Measurements from ENCODE around the gene DSCAM.

DSCAM gene

DNA sequence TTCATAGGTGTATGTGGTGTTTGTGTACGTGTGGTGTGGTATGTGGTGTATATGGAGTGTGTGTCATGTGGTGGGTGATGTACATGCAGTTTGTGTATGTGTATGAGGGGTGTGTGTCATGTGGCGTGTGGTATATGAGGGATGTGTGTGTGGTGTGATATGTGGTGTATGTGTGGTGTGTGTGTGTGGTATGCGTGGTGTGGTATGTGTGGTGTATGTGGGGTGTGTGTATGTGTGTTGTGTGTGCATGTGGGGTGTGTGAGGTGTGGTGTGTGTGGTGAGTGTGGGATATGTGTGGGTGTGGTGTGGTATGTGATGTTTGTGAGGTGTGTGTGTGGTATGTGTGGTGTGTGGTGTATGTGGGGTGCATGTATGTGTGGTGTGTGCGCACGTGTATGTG lies 707.3 kb downstream of the DSCAM start:
- DNase-seq (ENCODE audit: low read depth in 3 of 3), result no peak

- DNase-seq (ENCODE audit: low read depth in 3 of 3), result no peak
Observed at GRCh38 chr21:40136571-40136970, 710.4 kb downstream of the DSCAM start.

DNA sequence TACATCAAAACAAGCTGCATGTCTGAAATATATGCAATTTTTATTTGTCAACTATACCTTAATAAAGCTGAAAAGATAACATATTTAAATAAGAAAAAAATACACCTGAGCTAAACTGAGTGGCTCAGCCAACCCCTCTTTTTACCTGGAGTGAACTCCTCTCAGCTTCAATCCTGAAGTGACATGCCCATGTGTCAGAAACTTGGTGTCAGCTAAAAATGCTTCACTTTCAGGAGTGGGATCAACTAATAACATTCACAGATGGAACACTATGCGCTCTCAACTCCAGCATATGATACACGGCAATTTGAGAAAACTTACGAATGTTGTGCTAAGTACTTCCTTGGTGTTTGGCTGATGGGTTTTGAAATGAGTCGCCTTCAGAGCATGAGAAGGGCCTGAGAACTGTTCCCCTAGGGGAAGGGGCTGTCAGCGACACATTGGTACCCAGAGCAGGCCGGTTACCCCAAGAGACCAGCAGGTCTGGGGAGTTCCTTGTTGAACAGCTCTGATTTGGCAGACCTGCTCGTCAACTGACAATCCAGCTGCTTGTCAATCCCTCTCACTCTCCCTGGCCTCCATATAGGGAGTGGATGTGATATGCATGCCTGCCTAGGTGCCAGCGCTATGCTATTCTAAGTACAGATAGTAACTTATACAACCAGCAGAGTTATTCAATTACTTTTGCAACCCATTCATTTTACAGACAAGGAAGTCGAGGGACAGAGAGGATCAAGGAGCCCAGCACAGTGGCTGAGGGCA lies 712.0 kb downstream of the DSCAM start:
- no peak for DNase-seq (ENCODE audit: low read depth in 3 of 3)

DNA sequence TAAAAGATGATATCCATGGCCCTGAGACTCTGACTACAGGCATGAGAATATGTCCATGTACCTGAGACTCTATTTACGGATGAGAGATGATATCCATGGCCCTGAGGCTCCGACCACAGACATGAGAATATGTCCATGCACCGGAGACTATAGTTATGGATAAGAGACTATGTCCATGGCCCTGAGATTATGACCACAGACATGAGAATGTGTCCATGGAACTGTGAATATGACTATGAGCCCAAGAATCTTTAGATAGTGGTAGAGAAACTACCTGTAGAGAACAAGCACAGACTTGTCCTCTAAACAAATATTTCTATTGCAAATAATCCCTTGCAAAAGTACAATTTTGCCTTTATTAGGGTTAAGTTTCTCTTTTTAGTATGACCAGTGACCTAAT lies 716.5 kb downstream of the DSCAM start:
- DNase-seq (ENCODE audit: low read depth in 3 of 3), result no peak

DNA sequence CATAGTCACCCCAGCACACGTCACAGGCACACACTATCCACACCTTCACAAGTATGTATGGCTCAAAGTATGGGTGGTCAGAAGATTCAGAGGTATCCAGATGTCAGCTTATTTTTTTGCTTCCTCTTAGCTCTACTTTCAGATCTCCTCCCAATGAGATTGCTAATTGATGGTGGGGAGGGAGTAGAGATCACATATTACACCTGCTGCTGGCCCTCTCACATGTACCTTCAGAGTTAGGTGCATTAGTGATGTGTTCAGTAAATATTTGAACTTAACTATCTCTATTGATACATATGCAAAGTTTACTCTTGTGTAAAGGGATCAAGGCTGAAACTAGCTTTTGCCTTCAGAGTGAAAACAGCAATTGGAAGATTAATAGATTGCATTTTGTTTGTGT lies 717.1 kb downstream of the DSCAM start:
- DNase-seq (ENCODE audit: low read depth in 3 of 3), result no peak

GRCh38 chr21:40128891-40129290 lies 718.1 kb downstream of the DSCAM start:
- no peak for DNase-seq (ENCODE audit: low read depth in 3 of 3)

DNA sequence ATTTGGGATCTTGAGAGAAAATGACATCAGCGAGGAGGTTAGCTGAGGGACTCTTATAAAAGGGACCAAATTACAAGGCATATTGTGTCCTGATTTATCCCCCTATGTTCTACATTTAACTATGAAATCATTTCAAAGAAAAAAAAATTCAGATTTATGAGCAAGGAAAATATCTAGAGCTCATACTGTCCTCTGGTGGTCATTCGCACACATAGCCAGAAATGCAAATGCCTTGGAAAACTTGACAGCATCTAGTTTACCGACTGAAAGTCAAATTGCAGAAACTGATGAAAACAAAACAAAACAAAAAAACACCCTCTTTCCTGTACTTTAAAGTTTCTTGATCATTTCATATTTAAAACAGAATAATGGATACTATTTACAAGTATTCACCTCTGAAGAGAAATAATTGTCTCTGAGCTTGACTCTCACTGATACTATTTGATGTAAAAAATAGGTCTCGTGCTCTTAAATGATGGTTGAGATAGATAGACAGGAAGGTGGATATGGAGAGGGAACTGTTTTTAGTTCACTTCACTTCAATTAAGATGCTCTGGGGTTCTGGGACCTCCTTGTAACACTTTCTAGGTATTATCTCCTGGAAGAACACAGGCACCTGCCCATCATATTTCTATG lies 725.9 kb downstream of the DSCAM start:
- no peak for DNase-seq (ENCODE audit: low read depth in 3 of 3)

DNA sequence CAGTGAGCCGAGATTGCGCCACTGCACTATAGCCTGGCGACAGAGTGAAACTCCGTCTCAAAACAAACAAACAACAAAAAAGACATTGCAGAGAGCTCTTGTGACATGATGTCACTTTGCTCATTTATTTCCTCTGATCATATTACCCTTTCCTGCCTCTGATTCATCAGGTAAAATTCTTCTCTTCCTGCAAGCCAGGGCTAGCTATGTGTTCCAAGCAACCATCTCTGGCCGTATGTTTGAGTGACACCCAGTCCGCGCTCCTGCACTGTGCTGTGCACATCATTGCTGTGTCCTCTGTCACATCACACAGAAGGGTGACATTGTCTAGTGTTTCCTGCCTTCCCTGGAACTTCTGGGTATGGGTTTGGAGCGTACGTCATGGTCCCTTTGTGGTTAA lies 728.4 kb downstream of the DSCAM start:
- no peak for DNase-seq (ENCODE audit: low read depth in 3 of 3)

DNA sequence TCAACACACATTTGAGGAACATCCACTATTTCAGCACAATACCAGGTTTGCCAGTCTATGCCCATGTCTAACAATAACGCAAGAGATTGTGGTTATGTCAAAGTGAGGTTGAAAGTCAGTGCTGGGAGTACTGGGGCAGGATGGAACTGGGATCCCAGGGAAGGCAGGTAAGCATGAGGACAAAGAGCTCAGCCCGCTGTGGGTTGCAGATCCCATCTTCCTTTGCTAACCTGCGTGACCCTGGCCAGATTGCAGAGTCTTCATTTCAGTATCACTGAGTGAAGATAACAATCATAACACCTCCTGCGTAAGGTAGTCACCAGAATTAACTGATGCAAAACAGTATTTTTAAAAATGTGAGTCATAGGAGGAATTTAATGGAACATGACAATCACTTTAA lies 729.7 kb downstream of the DSCAM start:
- no peak for DNase-seq (ENCODE audit: low read depth in 3 of 3)

GRCh38 chr21:40115775-40116174 lies 731.2 kb downstream of the DSCAM start:
- no peak for DNase-seq (ENCODE audit: low read depth in 3 of 3)

DNA sequence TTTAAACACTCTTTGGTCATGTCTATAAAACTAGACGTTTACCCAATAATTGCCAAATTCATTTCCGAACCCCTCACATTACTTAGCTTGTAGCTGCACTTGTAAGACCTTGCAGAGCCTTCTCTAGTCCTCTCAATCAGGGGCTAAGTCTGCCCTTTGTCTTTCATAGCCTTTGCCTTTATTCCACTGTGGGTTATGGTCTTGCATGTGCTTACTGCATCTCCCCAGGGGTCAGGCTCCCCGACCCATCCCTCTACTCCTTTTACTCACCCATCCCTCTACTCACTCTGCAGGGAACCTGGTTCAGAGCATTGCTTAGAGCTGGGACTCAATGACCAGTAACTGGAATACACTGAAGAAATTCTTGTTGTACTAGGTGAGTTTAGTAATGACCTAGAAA lies 744.3 kb downstream of the DSCAM start:
- no peak for DNase-seq (ENCODE audit: low read depth in 3 of 3)

DNA sequence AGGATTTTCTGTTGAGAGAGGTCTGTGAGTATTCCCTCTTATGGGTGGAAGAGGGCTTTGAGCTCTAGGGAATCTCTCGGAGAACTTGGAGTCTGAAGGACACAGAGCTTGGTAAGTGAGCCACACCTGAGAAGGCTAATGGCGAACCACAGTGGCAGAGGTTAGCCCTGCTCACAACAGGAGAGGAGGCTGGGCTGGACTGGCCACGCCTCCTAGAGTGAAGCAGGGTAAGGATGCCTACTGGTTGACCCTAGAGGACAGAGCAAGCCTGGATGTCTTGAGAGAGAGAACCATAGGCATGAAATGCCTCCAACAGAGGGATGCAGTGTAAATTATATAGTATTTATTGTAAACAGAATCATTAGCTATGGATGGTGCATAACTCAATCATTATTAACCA lies 747.1 kb downstream of the DSCAM start:
- no peak for DNase-seq (ENCODE audit: low read depth in 3 of 3)

DNA sequence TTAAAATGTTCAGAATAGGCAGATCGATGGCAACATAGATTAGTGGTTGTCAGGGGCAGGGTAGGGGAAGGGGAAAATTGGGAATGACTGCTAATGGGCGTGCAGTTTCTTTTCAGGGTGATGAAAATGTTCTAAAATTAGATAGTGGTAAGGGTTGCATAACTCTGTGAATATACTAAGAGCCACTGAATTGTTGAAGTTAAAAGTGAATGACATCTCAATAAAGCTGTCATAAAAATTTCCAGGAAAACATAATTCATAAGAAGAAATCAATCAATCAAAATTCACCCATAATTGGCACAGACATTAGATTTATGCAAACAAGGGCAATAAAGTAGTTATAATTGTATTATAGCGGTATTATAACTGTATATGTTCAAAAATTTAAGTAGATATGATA lies 751.5 kb downstream of the DSCAM start:
- no peak for DNase-seq (ENCODE audit: low read depth in 3 of 3)

DNA sequence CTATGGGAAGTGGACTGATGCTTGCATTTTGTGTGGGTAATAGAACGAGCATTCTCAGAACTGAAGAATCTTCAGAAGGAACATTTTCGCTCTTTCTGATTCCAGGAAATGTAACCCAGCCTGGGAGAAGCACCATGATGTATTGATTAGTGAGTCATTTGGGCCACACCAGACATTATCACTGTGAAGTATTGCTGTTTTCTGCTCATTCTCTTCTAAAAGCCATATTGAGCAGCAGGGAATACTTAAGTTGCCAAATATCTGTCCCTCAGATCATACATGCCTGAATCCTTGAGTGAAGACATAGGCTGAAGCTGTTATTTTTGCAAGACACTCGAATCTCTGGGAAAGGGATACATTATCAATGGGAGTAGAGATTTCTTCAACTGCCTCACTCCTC lies 766.6 kb downstream of the DSCAM start:
- no peak for DNase-seq (ENCODE audit: low read depth in 3 of 3)

DNA sequence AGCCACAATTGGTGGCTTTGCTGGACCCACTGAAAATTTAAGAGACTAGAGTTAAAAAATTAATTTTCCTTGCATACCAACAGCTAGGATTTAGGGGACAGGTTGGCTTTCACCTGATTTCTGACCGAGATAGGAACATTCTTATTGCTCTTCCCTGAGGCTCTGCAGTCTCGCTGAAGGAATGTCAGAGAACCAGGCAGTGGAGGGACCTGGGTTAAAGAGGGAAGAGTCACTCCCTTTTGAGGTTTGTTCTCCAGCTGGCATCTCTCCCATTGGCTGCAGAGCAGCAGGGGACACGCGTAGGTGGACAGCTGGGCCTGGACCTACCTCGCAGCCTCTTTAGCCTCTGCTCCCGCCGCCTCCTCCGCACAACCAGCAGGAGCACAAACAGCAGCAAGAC lies 772.2 kb downstream of the DSCAM start:
- no peak for DNase-seq (ENCODE audit: low read depth in 3 of 3)

GRCh38 chr21:40074198-40074597 lies 772.8 kb downstream of the DSCAM start:
- no peak for DNase-seq (ENCODE audit: low read depth in 3 of 3)

GRCh38 chr21:40073642-40074041 lies 773.3 kb downstream of the DSCAM start:
- DNase-seq (ENCODE audit: low read depth in 3 of 3), result no peak

DNA sequence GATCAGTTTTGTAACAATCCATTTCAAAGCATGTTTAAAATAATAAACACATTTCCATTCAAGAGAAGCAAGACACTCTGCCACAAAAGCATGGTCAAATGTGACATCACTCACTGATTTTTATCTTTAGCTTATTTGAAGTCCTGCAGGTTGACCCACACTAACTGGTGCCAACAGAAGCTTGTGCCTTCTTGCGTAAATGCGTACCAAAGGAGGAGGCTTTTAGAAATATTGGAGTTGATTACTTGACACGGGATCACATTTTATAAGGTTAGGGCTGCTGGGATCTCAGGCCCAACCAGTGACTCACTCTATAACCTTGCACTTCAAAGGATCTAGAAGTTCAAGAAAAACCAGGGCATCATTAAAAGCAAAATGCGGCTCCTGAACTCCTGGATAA lies 776.1 kb downstream of the DSCAM start:
- DNase-seq (ENCODE audit: low read depth in 3 of 3), result no peak

- no peak for DNase-seq (ENCODE audit: low read depth in 3 of 3)
Observed at GRCh38 chr21:40067751-40068150, 779.2 kb downstream of the DSCAM start.

DNA sequence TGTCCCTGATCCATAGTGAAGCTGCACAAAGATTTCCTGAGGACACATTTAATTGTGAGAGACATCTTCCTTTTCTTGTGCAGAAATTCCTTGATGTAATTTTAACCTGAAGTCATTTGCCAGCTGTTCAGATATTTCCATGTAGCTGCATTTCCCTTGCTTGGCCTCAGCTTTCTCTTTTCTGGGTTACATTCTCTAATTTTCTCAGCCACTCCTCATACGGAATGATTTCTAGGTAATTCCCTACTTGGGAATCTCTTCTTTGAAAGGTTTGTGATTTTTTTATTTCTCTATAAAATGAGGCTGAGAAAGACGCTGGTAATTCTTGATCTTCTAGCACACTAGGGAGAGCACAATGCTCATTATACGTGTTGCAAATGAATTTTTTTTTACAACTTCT lies 780.7 kb downstream of the DSCAM start:
- no peak for DNase-seq (ENCODE audit: low read depth in 3 of 3)

DNA sequence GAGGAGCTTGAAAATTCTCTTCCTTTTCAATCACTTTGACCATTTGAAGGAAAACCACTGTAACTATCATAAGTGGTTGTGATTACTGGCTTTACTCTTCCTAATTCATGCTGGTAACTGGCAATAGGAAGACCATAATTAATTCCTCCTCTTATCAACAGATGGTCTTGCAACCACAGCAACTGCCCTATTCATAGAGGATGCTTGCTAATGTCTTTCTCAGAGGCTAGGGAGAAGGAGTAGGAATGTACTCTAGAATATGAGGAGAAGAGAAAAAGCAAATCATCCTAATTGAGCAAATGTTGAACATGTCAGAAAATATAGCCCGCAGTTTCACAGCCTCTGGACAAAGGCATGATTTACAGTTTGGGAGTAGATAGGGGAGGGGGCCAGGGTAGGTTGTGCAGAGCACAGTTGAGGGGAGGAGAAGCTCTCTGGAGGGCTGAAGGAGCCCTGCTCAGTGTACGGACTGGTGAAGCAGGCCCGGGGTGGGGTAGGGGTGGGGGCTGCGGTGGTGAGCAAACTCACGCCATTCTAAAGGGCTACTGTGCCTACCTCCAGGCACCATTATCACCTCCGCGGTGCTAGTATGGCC lies 786.8 kb downstream of the DSCAM start:
- no peak for DNase-seq (ENCODE audit: low read depth in 3 of 3)

GRCh38 chr21:40057331-40057730 lies 789.6 kb downstream of the DSCAM start:
- DNase-seq (ENCODE audit: low read depth in 3 of 3), result no peak

DNA sequence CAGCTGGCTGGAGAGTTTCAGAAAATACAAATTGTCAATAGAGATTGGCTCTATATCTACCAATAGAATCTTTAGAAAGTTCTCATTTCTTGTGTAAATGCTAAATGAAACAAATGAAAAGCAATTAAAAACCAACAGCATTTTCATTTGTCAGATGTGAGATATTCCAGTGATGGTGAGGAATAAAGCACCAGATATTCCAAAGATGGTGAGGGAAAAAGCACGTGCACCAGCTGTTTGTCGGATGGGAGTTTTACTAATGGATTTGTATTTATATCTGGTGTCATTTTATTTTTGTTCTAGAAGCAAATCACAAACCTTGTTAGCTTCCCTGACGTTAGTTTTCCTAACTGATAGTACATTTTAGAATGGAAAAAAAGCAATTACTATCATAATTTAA lies 790.9 kb downstream of the DSCAM start:
- DNase-seq (ENCODE audit: low read depth in 3 of 3), result no peak

Measured in stimulated activated CD4-positive, alpha-beta T cell treated with anti-CD3 and anti-CD28 coated beads, TNF-alpha, amount 100 ng/mL, for 24 hours (primary cell).